Lower leg skin (tissue), 3 donors: Measurements from ENCODE around the gene COMMD4.

Experiments used
- CTCF ChIP-seq, 3 donors: fragments of 450-650 bp; IDR thresholded peaks; one replicate each; pipeline ENCODE4 v1.5.1; 2016; ENCODE audit warnings: antibody characterized with exemption in 3 of 3, mild to moderate bottlenecking in 3 of 3, moderate library complexity in 2 of 3
- POLR2A ChIP-seq, 2 donors: fragments of 450-650 bp; IDR thresholded peaks; one replicate each; pipeline ENCODE4 v1.6.1; 2016 to 2017; ENCODE audit warnings: antibody characterized with exemption in 2 of 2, mild to moderate bottlenecking in 1 of 2, moderate library complexity in 1 of 2

DNA sequence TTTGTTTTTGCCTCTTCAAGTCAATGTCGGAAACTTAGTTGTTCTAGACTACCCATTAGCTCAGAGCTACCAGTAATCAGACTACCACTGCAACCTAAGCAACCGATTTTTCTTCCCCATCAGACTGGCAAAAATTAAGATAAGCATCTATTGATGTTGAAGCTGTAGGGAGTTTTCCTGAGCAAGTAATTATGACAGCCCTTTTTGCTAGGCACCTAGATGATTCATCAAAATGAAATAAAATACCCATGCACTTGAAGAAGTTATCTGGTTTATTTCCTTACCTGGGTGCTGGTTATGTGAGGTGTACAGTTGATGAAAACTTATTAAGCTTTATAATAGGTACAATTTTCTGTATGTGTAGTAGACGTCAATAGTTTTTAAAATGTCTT is 554 bp upstream of the COMMD4 start:
- TF ChIP-seq CTCF (IDR thresholded peaks at IDR 0.05) (no peak), POLR2A (IDR thresholded peaks at IDR 0.05) (no peak)
